Keratinocyte (primary cell): ENCODE data around the gene LYPD6B. TPM values are rescaled to one million over a fixed set of nuclear protein-coding genes. Genes with fewer than 3 reads are reported as not detected.

ENCODE experiments used
- DNase-seq: peaks from one replicate; pipeline ENCODE4 v3.0.0-alpha.2; 2011; ENCODE audit warnings: low read depth, missing footprints, low spot score
- FAIRE-seq: peaks from 2 replicates; lab custom pipeline; 2011; peaks lifted over from hg19 to GRCh38; lab: Jason Lieb, UNC
- H2AFZ ChIP-seq: 2 replicates; pipeline ENCODE4 v1.6.0; 2012; ENCODE audit warnings: low read length, control low read depth, inconsistent platforms; ENCODE audit not compliant: control insufficient read depth
- H3K27ac ChIP-seq: 2 replicates; pipeline ENCODE4 v1.5.1; 2011; ENCODE audit warnings: low read length; ENCODE audit not compliant: control insufficient read depth, insufficient read depth
- H3K27me3 ChIP-seq: 3 replicates; pipeline ENCODE4 v1.6.0; 2011; ENCODE audit warnings: low read length; ENCODE audit not compliant: control insufficient read depth, insufficient read depth; ENCODE audit errors: extremely low read depth
- H3K36me3 ChIP-seq, 2 experiments: 2 replicates in 1 of 2; 3 replicates in 1 of 2; pipeline ENCODE4 v1.5.1; 2011; ENCODE audit warnings: low read length in 2 of 2, mild to moderate bottlenecking in 1 of 2; ENCODE audit not compliant: control insufficient read depth in 2 of 2, insufficient read depth in 2 of 2; ENCODE audit errors: extremely low read depth in 1 of 2
- H3K4me1 ChIP-seq: 3 replicates; pipeline ENCODE4 v1.5.1; 2011; ENCODE audit warnings: low read length; ENCODE audit not compliant: control insufficient read depth, insufficient read depth; ENCODE audit errors: extremely low read depth
- H3K4me2 ChIP-seq: 3 replicates; pipeline ENCODE4 v1.6.0; 2011; ENCODE audit warnings: low read depth, low read length; ENCODE audit not compliant: control insufficient read depth, insufficient read depth; ENCODE audit errors: extremely low read depth
- H3K4me3 ChIP-seq, 3 experiments: fragments of 200-600 bp in 1 of 3; sonication (generic) in 1 of 3; 2 replicates in 2 of 3; 3 replicates in 1 of 3; pipeline ENCODE4 v1.5.1; 2011 to 2016; ENCODE audit warnings: low read length in 3 of 3, mild to moderate bottlenecking in 3 of 3, control low read depth in 2 of 3, inconsistent platforms in 1 of 3, low read depth in 1 of 3, mixed read lengths in 1 of 3, mixed run types in 1 of 3, moderate library complexity in 1 of 3; ENCODE audit not compliant: control insufficient read depth in 2 of 3, insufficient read depth in 2 of 3; ENCODE audit errors: extremely low read depth in 1 of 3
- H3K79me2 ChIP-seq: 2 replicates; pipeline ENCODE4 v1.6.0; 2012; ENCODE audit warnings: low read length; ENCODE audit not compliant: control insufficient read depth, insufficient read depth
- H3K9ac ChIP-seq: 3 replicates; pipeline ENCODE4 v1.6.0; 2011; ENCODE audit warnings: low read length; ENCODE audit not compliant: control insufficient read depth, insufficient read depth; ENCODE audit errors: extremely low read depth
- H3K9me1 ChIP-seq: 3 replicates; pipeline ENCODE4 v1.6.0; 2011; ENCODE audit warnings: low read length; ENCODE audit not compliant: control insufficient read depth, insufficient read depth; ENCODE audit errors: extremely low read depth
- H3K9me3 ChIP-seq: 2 replicates; pipeline ENCODE4 v1.5.1; 2012; ENCODE audit warnings: low read depth, low read length; ENCODE audit not compliant: control insufficient read depth
- H4K20me1 ChIP-seq: 3 replicates; pipeline ENCODE4 v1.6.0; 2011; ENCODE audit warnings: low read length; ENCODE audit not compliant: control insufficient read depth, insufficient read depth; ENCODE audit errors: extremely low read depth
- EZH2 ChIP-seq: IDR thresholded peaks from one replicate; pipeline ENCODE4 v1.6.1; 2012; ENCODE audit warnings: inconsistent platforms, mild to moderate bottlenecking, low read length, moderate library complexity
- dilution Hi-C: fragments of 300-500 bp; cut with MboI; formaldehyde crosslinking; loops from one replicate; pipeline ENCODE4 v1.7.0; 2020; ENCODE audit warnings: low sequenced_read_pairs; ENCODE audit not compliant: extremely low pct_ligation_motif_present
- polyA plus RNA-seq, 5 experiments: library from polyadenylated mRNA; depleted of rRNA in 3 of 5; stranded (reverse) in 3 of 5; stranded (forward) in 1 of 5; unstranded in 1 of 5; fragments of >200 nt; gene quantifications; 1 replicate in 1 of 5; 2 replicates in 3 of 5; 3 replicates in 1 of 5; pipeline versions ENCODE4 v1.2.1 to v1.2.3, GENCODE V29; 2011 to 2012; ENCODE audit warnings: missing spikeins in 2 of 5, low read depth in 1 of 5, low replicate concordance in 1 of 5
- TF ChIP-seq, protein P1 (sequence below), 3 experiments: IDR thresholded peaks in 1 of 3; conservative IDR thresholded peaks in 1 of 3; optimal IDR thresholded peaks in 1 of 3; 2 replicates in 2 of 3; 3 replicates in 1 of 3; pipeline versions ENCODE3 to v1.5.1; 2011; ENCODE audit warnings: low read length in 3 of 3, mild to moderate bottlenecking in 3 of 3, moderate library complexity in 2 of 3, control low read depth in 1 of 3, inconsistent platforms in 1 of 3; ENCODE audit not compliant: insufficient read depth in 2 of 3; ENCODE audit errors: extremely low read depth in 1 of 3

LYPD6B gene
- polyA plus RNA-seq, 1 donor (not counting 4 experiments of a cell fraction or from before 2014, with no cell fraction given) = 24.7 TPM

DNA sequence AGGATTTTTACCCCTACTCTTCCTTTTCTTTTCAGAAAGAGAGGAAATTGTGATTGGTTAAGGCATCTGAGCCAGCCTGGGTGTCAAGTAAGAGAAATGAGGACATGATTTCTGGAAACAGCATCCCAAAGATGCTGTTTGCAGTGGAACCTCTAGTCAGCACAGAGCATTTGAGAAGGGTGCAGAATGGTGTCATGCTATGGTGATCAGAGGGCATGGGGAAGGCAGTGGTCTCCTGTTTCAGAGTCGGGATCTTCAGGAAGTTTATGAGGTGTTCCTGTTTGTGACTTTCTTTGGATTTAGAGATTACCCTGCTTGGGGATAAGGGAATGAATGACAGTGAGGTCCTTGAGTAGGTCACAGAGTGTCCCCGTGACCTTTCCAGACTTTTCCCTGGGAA lies 117.5 kb downstream of the LYPD6B start:
- Histone ChIP-seq H3K9ac (no peak overlapping the region), H3K4me1 (peaks cover 2% of the 10 kb centered on the region), H3K36me3 (no peaks in the 10 kb centered on the region), H3K4me2 (no peak overlapping the region), H3K27ac (no peak overlapping the region), H3K4me3 (no peak overlapping the region), H3K9me3 (no peaks in the 10 kb centered on the region), H3K9me1 (no peaks in the 10 kb centered on the region), H3K79me2 (no peaks in the 10 kb centered on the region), H2AFZ (no peak overlapping the region), H3K27me3 (no peaks in the 10 kb centered on the region), H4K20me1 (no peaks in the 10 kb centered on the region)
- no peak for TF ChIP-seq EZH2
- TF ChIP-seq, protein P1, sequence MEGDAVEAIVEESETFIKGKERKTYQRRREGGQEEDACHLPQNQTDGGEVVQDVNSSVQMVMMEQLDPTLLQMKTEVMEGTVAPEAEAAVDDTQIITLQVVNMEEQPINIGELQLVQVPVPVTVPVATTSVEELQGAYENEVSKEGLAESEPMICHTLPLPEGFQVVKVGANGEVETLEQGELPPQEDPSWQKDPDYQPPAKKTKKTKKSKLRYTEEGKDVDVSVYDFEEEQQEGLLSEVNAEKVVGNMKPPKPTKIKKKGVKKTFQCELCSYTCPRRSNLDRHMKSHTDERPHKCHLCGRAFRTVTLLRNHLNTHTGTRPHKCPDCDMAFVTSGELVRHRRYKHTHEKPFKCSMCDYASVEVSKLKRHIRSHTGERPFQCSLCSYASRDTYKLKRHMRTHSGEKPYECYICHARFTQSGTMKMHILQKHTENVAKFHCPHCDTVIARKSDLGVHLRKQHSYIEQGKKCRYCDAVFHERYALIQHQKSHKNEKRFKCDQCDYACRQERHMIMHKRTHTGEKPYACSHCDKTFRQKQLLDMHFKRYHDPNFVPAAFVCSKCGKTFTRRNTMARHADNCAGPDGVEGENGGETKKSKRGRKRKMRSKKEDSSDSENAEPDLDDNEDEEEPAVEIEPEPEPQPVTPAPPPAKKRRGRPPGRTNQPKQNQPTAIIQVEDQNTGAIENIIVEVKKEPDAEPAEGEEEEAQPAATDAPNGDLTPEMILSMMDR (optimal IDR thresholded peaks at IDR 0.05 in 1 of 3, IDR thresholded peaks at IDR 0.05 in 1 of 3, conservative IDR thresholded peaks at IDR 0.05 in 1 of 3; ENCODE audit: extremely low read depth in 1 of 3, insufficient read depth in 2 of 3, low read length in 3 of 3) = no peak
- dilution Hi-C loops = no loop called here
- DNase-seq = no peak
- no peak for FAIRE-seq

DNA sequence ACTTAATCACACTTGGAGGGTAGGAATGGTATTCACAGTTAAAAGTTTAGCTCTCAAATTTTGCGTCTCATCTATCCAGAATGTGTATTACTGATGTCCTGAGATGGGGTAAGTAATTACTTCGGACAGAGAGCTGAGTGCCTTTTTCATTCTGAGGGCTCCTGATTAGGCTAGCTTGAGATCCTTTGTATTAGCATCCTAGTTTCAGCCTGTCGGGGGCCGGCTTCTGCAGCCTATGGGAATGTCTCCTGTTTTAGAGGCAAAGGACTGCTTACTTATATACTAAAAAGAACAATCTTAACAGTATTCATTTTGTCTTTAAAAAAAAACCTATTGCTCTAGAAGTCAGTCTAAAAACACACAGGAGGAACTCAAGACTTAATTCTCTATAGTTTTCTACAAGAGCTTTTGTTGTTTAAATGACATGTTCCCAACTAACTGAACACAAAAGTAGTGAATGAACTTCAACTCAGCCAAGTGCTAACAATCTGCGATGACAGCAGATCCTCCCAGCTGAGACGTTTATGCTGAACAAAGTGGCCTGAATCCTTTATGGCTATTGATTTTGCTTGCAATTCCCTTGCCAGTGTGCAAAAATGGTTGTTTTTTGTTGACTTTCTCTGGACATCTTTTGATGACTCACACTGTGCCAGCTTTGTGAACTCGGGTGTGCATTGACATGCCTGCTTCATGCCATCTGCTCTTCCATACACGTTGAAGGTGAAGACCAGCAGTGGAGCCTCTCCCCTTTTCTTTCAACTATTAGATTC lies 118.7 kb downstream of the LYPD6B start:
- no peak overlapping the region for H2AFZ ChIP-seq
- H3K9me3 ChIP-seq = no peaks in the 10 kb centered on the region
- no peaks in the 10 kb centered on the region for H3K9me1 ChIP-seq
- H4K20me1 ChIP-seq = no peaks in the 10 kb centered on the region
- no peaks in the 10 kb centered on the region for H3K36me3 ChIP-seq
- no peak overlapping the region for H3K4me2 ChIP-seq
- H3K9ac ChIP-seq = no peak overlapping the region
- TF ChIP-seq EZH2 = no peak
- TF ChIP-seq, protein P1 (optimal IDR thresholded peaks at IDR 0.05 in 1 of 3, IDR thresholded peaks at IDR 0.05 in 1 of 3, conservative IDR thresholded peaks at IDR 0.05 in 1 of 3; ENCODE audit: extremely low read depth in 1 of 3, insufficient read depth in 2 of 3, low read length in 3 of 3) = no peak
- no peaks in the 10 kb centered on the region for H3K27me3 ChIP-seq
- no peak overlapping the region for H3K27ac ChIP-seq
- H3K79me2 ChIP-seq = no peaks in the 10 kb centered on the region
- H3K4me3 ChIP-seq = no peak overlapping the region
- FAIRE-seq (no peak), DNase-seq (no peak)
- H3K4me1 ChIP-seq = peaks cover 2% of the 10 kb centered on the region
- dilution Hi-C loops = no loop called here
